Measurements from ENCODE around the gene CTNNA2.

CTNNA2 gene

DNA sequence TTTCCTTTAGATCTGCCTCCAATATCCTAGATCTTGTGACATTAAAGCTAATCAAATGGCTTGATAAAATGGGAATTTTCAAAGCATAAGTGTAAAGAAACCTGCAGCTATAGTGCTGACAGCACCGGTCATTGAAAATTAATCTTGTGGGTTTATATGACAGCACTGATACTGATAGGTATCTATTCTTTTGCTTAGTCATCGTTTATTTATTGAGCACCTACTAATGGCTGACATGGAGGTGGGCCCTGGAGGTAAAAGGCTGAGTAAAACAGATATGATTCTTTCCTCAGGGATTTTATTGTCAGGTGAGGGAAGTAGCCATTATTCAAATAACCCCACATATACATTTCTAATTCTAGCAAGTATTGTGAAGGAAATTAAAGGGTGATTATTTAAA is 509.2 kb downstream of the CTNNA2 start:
- Histone ChIP-seq H2AK5ac (ENCODE audit: low read depth, low read length) (no peak overlapping the region), H2BK12ac (ENCODE audit: low read length) (no peak overlapping the region), H3K18ac (ENCODE audit: low read length) (no peak overlapping the region), H2BK15ac (ENCODE audit: low read length) (no peak overlapping the region), H3K4me2 (ENCODE audit: insufficient read depth, low read length, poor library complexity, severe bottlenecking) (no peak overlapping the region), H3K4me1 (ENCODE audit: control insufficient read depth in 2 of 2, insufficient read depth in 1 of 2, low read depth in 1 of 2, low read length in 2 of 2) (peaks cover 4% of the 10 kb centered on the region in 2 donors), H3K9ac (ENCODE audit: low read depth, low read length, poor library complexity) (no peak overlapping the region), H3K23ac (ENCODE audit: low read depth, low read length, poor library complexity) (no peak overlapping the region), H3K36me3 (replicated peaks in 1 of 2; ENCODE audit: control insufficient read depth in 2 of 2, insufficient read depth in 2 of 2, low read length in 2 of 2) (no peaks in the 10 kb centered on the region), H3K79me1 (ENCODE audit: low read depth, low read length) (peaks cover 1% of the 10 kb centered on the region), H2BK120ac (ENCODE audit: low read depth, low read length) (no peak overlapping the region), H2BK5ac (ENCODE audit: low read length) (no peak overlapping the region), H3K27me3 (ENCODE audit: control insufficient read depth in 3 of 3, insufficient read depth in 3 of 3, low read depth in 1 of 3, low read length in 3 of 3) (peaks cover 0 to 2% (median 0%) of the 10 kb centered on the region in 3 experiments), H3K27ac (replicated peaks; ENCODE audit: low read length) (no peak overlapping the region), H4K91ac (ENCODE audit: low read depth, low read length, poor library complexity) (no peak overlapping the region), H3K4ac (ENCODE audit: low read length) (no peak overlapping the region), H3K9me3 (replicated peaks in 1 of 2; ENCODE audit: control insufficient read depth in 2 of 2, insufficient read depth in 1 of 2, low read depth in 1 of 2, low read length in 2 of 2) (no peaks in the 10 kb centered on the region), H3K4me3 (ENCODE audit: low read length in 2 of 2) (no peak overlapping the region), H3K14ac (ENCODE audit: low read length) (no peak overlapping the region), H2AFZ (ENCODE audit: low read length) (no peak overlapping the region), H4K8ac (ENCODE audit: low read depth, low read length) (no peak overlapping the region)
- no CpG with 5 or more reads among the region's 2 CpGs for WGBS, 2 donors (ENCODE audit: extremely low coverage in 2 of 2, insufficient read length in 2 of 2, insufficient replicate concordance in 1 of 2)
- DNase-seq (ENCODE audit: low spot score), result no peak

DNA sequence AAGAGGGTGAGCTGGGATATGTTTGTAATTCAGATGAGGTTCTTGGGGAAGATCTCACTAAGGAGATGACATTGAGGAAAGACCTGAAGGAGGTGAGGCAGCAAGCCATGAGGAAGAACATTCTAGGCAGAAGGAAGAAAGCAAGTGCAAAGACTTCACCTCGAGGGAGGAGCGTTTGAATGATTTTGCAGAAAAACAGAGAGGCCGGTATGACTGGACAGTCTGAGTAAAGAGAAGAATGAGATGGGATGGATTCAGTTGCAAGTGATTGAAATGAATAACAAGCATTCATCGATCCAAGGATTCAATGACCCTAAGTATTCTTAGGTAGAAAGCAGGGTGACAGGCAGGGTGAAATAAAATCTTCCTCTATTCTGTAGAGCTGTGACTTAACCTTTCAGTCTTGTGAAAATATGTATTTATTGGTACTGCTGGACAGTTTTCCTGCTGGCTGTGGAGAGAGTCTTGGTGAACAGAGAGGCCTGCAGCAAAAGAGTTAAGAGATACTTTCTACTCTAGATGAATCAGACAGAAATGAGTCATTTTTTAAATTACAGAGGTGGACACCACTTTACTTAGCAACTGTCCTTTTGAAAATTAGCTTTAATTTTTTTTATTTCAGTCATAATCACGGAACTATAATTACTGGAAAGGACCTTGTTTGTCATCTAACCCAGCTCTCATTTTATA is 513.3 kb downstream of the CTNNA2 start:
- Histone ChIP-seq H4K8ac (ENCODE audit: low read depth, low read length) (no peak overlapping the region), H3K27ac (replicated peaks; ENCODE audit: low read length) (no peak overlapping the region), H3K4ac (ENCODE audit: low read length) (no peak overlapping the region), H3K79me1 (ENCODE audit: low read depth, low read length) (peaks cover 1% of the 10 kb centered on the region), H3K4me3 (ENCODE audit: low read length in 2 of 2) (no peak overlapping the region), H3K27me3 (ENCODE audit: control insufficient read depth in 3 of 3, insufficient read depth in 3 of 3, low read depth in 1 of 3, low read length in 3 of 3) (peaks cover 0 to 2% (median 0%) of the 10 kb centered on the region in 3 experiments), H3K9ac (ENCODE audit: low read depth, low read length, poor library complexity) (no peak overlapping the region), H2BK5ac (ENCODE audit: low read length) (no peak overlapping the region), H2AFZ (ENCODE audit: low read length) (no peak overlapping the region), H3K14ac (ENCODE audit: low read length) (no peak overlapping the region), H2BK15ac (ENCODE audit: low read length) (no peak overlapping the region), H2AK5ac (ENCODE audit: low read depth, low read length) (no peak overlapping the region), H4K91ac (ENCODE audit: low read depth, low read length, poor library complexity) (no peak overlapping the region), H3K18ac (ENCODE audit: low read length) (no peak overlapping the region), H3K23ac (ENCODE audit: low read depth, low read length, poor library complexity) (no peak overlapping the region), H3K9me3 (replicated peaks in 1 of 2; ENCODE audit: control insufficient read depth in 2 of 2, insufficient read depth in 1 of 2, low read depth in 1 of 2, low read length in 2 of 2) (no peaks in the 10 kb centered on the region), H2BK12ac (ENCODE audit: low read length) (no peak overlapping the region), H3K4me1 (ENCODE audit: control insufficient read depth in 2 of 2, insufficient read depth in 1 of 2, low read depth in 1 of 2, low read length in 2 of 2) (no peaks in the 10 kb centered on the region), H3K36me3 (replicated peaks in 1 of 2; ENCODE audit: control insufficient read depth in 2 of 2, insufficient read depth in 2 of 2, low read length in 2 of 2) (no peaks in the 10 kb centered on the region), H3K4me2 (ENCODE audit: insufficient read depth, low read length, poor library complexity, severe bottlenecking) (no peak overlapping the region), H2BK120ac (ENCODE audit: low read depth, low read length) (no peak overlapping the region)
- no CpG with 5 or more reads among the region's 5 CpGs for WGBS, 2 donors (ENCODE audit: extremely low coverage in 2 of 2, insufficient read length in 2 of 2, insufficient replicate concordance in 1 of 2)
- DNase-seq (ENCODE audit: low spot score), result no peak

DNA sequence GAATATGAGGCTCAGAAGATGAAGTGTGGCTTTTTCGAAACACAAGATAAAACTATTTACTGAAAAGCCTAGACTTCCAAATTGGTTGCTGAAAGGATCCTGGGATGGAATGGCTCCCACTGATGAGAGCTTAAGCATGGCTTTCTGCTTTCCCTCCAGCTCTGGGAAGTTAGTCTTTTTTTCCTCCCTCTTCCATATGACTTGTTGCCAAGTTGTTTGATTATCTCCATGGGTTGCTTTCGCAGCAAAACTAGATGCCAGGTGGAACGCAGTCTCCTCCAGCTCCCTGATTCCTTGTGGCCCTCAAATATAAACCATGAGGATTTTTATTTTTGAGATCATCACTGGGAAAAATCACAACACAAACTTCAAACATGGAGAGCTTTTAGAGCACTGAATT is 515.2 kb downstream of the CTNNA2 start:
- Histone ChIP-seq H3K4me2 (ENCODE audit: insufficient read depth, low read length, poor library complexity, severe bottlenecking) (no peak overlapping the region), H3K14ac (ENCODE audit: low read length) (no peak overlapping the region), H3K4me3 (ENCODE audit: low read length in 2 of 2) (no peak overlapping the region), H2BK120ac (ENCODE audit: low read depth, low read length) (no peak overlapping the region), H3K27ac (replicated peaks; ENCODE audit: low read length) (no peak overlapping the region), H3K23ac (ENCODE audit: low read depth, low read length, poor library complexity) (no peak overlapping the region), H3K36me3 (replicated peaks in 1 of 2; ENCODE audit: control insufficient read depth in 2 of 2, insufficient read depth in 2 of 2, low read length in 2 of 2) (no peaks in the 10 kb centered on the region), H2BK12ac (ENCODE audit: low read length) (no peak overlapping the region), H2BK15ac (ENCODE audit: low read length) (no peak overlapping the region), H3K9me3 (replicated peaks in 1 of 2; ENCODE audit: control insufficient read depth in 2 of 2, insufficient read depth in 1 of 2, low read depth in 1 of 2, low read length in 2 of 2) (no peaks in the 10 kb centered on the region), H2BK5ac (ENCODE audit: low read length) (no peak overlapping the region), H3K4ac (ENCODE audit: low read length) (no peak overlapping the region), H3K79me1 (ENCODE audit: low read depth, low read length) (peaks cover 1% of the 10 kb centered on the region), H2AFZ (ENCODE audit: low read length) (no peak overlapping the region), H3K9ac (ENCODE audit: low read depth, low read length, poor library complexity) (no peak overlapping the region), H2AK5ac (ENCODE audit: low read depth, low read length) (no peak overlapping the region), H4K91ac (ENCODE audit: low read depth, low read length, poor library complexity) (no peak overlapping the region), H3K27me3 (ENCODE audit: control insufficient read depth in 3 of 3, insufficient read depth in 3 of 3, low read depth in 1 of 3, low read length in 3 of 3) (peaks cover 0 to 2% (median 0%) of the 10 kb centered on the region in 3 experiments), H3K18ac (ENCODE audit: low read length) (no peak overlapping the region), H4K8ac (ENCODE audit: low read depth, low read length) (no peak overlapping the region), H3K4me1 (ENCODE audit: control insufficient read depth in 2 of 2, insufficient read depth in 1 of 2, low read depth in 1 of 2, low read length in 2 of 2) (no peaks in the 10 kb centered on the region)
- DNase-seq (ENCODE audit: low spot score), result no peak
- WGBS, 2 donors (ENCODE audit: extremely low coverage in 2 of 2, insufficient read length in 2 of 2, insufficient replicate concordance in 1 of 2), result no CpG with 5 or more reads among the region's 3 CpGs

DNA sequence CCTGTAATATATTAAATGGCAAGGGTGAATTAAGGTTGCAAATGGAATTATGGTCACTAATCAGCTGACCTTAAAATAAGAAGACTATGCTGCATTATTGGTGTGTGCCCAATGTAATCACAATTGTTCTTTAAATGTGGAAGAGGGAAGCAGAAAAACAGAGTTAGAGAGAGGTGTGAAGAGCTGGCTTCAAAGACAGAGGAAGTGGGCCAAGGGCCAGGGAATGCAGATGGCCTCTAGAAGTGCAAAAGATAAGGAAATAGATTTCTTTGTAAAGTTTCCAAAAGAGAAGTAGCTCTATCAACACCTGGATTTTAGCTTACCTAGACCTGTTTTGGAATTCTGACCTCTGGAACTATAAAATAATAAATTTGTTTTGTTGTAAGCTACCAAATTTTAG is 515.7 kb downstream of the CTNNA2 start:
- Histone ChIP-seq H3K36me3 (replicated peaks in 1 of 2; ENCODE audit: control insufficient read depth in 2 of 2, insufficient read depth in 2 of 2, low read length in 2 of 2) (no peaks in the 10 kb centered on the region), H3K9ac (ENCODE audit: low read depth, low read length, poor library complexity) (no peak overlapping the region), H3K23ac (ENCODE audit: low read depth, low read length, poor library complexity) (no peak overlapping the region), H2BK120ac (ENCODE audit: low read depth, low read length) (no peak overlapping the region), H3K4me2 (ENCODE audit: insufficient read depth, low read length, poor library complexity, severe bottlenecking) (no peak overlapping the region), H2AK5ac (ENCODE audit: low read depth, low read length) (no peak overlapping the region), H2BK12ac (ENCODE audit: low read length) (no peak overlapping the region), H2BK15ac (ENCODE audit: low read length) (no peak overlapping the region), H4K8ac (ENCODE audit: low read depth, low read length) (no peak overlapping the region), H3K4ac (ENCODE audit: low read length) (no peak overlapping the region), H2AFZ (ENCODE audit: low read length) (no peak overlapping the region), H3K27me3 (ENCODE audit: control insufficient read depth in 3 of 3, insufficient read depth in 3 of 3, low read depth in 1 of 3, low read length in 3 of 3) (peaks cover 0 to 2% (median 0%) of the 10 kb centered on the region in 3 experiments), H3K79me1 (ENCODE audit: low read depth, low read length) (peaks cover 1% of the 10 kb centered on the region), H2BK5ac (ENCODE audit: low read length) (no peak overlapping the region), H3K4me3 (ENCODE audit: low read length in 2 of 2) (no peak overlapping the region), H3K18ac (ENCODE audit: low read length) (no peak overlapping the region), H3K27ac (replicated peaks; ENCODE audit: low read length) (no peak overlapping the region), H3K4me1 (ENCODE audit: control insufficient read depth in 2 of 2, insufficient read depth in 1 of 2, low read depth in 1 of 2, low read length in 2 of 2) (no peaks in the 10 kb centered on the region), H4K91ac (ENCODE audit: low read depth, low read length, poor library complexity) (no peak overlapping the region), H3K14ac (ENCODE audit: low read length) (no peak overlapping the region), H3K9me3 (replicated peaks in 1 of 2; ENCODE audit: control insufficient read depth in 2 of 2, insufficient read depth in 1 of 2, low read depth in 1 of 2, low read length in 2 of 2) (no peaks in the 10 kb centered on the region)
- DNase-seq (ENCODE audit: low spot score), result no peak
